NCI-H2107 treated with DMSO at 0.1 percent for 48 hours (cell line): ENCODE results near the gene SIAE.
A peak's percentile ranks its signal among the peaks of the same experiment; 100 is the strongest.
"Not testable (repeated sequence)": the region's sequence is repeated elsewhere in the genome, so short reads cannot be mapped to it uniquely, and the experiment has no call there.

Experiments
- DNase-seq: peaks from one replicate; lab custom pipeline; 2025; ENCODE audit not compliant: unreplicated experiment; lab: John Stamatoyannopoulos, UW

The SIAE gene

GRCh38 chr11:124625504-124626168 is 47.9 kb downstream of the SIAE start:
- DNase-seq, result no peak

GRCh38 chr11:124623861-124624525 is 49.5 kb downstream of the SIAE start:
- no peak for DNase-seq

GRCh38 chr11:124622531-124623451 is 50.7 kb downstream of the SIAE start, which contains the start of gene TBRG1:
TSS of gene TBRG1 (plus strand) at chr11:124622864. CDS start at chr11:124623084, 220 bp downstream.
- peak; percentile 19 for DNase-seq

DNA sequence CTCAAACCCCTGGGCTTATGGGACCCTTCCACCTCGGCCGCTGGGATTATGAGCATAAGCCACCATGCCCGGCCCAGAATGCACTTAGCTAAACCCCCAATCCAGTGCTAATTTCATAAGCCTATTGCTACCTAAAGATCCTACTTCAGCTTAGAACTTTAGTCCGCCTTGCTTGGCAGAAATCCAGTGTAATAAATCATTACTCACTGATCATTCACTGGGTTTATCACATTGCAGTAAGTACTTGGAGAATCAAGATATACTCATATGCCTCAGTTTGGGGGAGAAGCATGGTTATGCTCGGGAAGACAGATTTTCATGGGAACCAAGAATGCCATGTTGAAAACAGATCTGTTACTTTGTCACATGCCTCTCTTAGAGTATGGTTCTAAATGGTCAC is 54.7 kb downstream of the SIAE start:
- DNase-seq, result no peak

GRCh38 chr11:124612567-124613246 is 60.8 kb downstream of the SIAE start:
- no peak for DNase-seq

- DNase-seq, result no peak
These were observed 61.5 kb downstream of the SIAE start for GRCh38 chr11:124612045-124612444.

DNA sequence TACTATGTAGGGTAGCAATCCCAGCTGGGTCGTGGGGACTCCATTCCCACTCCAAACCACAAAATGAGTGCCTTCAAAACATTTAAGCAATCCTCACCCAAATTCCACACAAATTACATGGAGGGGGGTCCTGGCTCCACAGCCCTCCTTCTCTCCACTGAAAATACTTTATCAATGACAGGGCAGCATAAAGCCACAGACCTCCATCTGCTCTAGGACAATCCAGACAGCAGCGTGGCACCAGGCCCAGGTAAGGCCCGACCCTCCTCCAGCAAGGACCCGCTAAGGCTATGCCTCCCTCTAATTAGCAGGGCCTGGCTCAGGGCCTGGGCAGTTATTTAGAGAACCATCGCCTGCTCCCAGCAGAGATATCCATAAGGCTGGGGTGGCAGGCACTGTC is 62.5 kb downstream of the SIAE start, which contains the start of gene PANX3:
Gene PANX3 (plus strand): TSS at position 365 of the 400 bp plus-strand sequence. CDS start 129 bp downstream, outside the sequence.
- DNase-seq, result no peak

- no peak for DNase-seq
These were observed 63.2 kb downstream of the SIAE start for GRCh38 chr11:124610295-124610694.

GRCh38 chr11:124608147-124608546 is 65.4 kb downstream of the SIAE start:
- no peak for DNase-seq

DNA sequence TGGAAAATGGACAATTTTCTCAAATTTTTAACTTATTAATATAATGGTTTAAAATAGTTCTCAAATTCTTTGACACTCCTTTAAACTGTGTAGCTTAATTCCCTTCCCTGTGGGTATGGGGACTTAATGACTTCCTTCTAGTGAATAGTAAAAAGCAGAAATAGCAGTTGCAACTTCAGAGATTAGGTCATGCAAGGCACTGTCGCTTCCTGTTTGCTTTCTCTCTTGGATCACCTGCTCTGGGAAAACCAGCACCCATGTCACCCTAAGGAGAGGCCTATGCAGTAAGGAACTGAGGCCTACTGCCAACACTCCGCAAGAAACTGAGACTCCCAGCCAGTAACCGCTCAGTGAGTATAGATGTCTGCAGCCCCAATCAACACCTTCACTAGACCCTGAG is 67.8 kb downstream of the SIAE start:
- no peak for DNase-seq

DNA sequence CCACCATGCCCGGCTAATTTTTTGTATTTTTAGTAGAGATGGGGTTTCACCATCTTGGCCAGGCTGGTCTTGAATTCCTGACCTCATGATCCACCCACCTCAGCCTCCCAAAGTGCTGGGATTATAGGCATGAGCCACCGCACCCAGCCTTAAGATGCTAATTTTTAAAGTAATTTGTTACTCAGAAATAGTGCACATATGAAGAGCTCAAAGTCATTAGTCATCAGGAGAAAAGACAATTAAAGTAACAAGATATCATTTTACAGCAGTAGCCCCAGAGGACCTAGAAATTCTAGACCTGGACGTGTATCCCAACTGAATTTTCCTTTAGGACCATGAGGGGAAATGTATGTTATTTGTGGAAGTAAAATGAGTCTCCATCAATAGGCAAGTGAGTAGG is 70.8 kb downstream of the SIAE start:
- DNase-seq, result not testable (repeated sequence)

DNA sequence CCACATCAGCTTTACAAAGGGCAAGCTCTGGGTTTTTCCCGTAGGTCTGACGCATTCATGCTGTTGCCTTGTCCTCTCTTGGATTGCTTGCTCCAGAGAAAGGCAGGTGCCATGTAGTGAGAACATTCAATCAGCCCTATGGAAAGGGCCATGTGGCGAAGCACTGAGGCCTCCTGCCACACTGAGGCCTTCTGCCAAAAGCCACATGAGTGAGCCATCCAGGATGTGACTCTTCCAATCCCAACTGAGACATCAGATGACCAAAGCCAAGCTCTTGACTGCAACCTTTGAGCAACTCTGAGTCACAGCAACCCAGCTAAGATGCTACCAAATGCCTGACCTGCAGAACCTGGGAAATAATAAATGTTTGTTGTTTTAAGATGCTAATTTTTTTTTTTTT is 71.3 kb downstream of the SIAE start:
- no peak for DNase-seq

DNA sequence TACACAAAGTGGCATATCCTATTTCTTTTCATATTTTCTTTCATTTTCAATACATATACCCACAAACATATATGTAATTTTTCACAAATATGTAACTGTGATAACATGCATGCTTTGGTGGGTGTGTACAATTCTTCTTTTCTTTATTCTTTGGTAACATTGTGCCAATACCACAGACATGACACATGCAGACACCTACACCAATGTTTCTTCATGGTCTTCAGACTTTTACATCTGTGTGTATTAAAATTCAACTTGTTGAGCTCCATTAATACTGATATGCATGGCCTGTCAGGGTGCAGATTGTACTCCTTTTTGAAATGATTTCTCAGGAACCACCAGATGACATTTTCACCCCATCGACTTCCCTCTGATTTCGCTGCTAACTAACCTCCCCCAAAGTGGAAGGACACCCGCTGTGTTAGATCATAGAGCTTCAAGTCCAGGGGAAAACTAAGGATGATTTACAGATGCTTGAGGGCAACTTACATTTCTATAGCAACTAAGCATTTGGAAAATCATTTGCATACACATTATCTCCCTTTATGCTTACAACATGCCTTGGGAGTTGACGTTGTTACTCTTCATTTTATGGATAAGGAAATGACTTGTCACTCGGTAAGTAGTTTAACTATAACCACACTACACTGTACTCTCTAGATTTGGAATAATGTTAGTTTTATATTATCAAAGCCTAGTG is 72.8 kb downstream of the SIAE start:
- no peak for DNase-seq

GRCh38 chr11:124597626-124598025 is 75.9 kb downstream of the SIAE start:
- DNase-seq, result no peak

DNA sequence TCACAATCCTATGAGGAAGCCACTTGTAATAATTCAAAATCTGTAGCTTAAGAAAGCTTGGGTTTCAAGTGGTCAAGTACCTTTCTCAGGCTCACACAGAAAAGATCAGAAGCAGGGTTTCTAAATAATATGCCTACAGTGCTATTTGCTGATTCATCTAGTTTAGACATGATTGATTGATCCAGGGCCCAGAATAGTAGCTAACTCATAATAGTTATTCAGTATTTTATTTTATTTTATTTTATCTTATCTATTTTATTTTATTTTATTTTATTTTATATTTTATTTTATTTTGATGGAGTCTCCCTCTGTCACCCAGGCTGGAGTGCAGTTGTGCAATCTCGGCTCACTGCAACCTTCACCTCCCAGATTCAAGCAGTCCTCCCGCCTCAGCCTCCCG is 78.2 kb downstream of the SIAE start:
- DNase-seq, result no peak

- DNase-seq, result no peak
These were observed 80.9 kb downstream of the SIAE start for GRCh38 chr11:124592627-124593026.

DNA sequence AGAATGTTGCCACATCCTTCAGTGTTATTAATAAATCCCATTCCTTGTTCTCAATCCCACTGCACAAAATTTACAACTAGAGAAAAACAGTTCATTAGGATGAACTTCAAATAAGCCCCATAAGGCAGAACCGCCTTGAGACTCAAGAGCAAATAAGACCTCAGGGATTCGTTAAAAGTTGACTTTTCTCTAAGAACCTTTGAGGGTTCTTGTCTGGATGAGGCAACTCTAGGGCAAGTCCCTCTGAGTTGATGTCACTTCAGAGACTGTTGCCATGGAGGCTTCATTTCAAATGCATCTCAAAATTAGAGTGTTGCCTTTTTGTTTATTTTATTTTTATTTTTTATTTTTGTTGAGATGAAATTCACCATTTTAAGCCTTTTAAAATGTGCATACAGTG is 82.1 kb downstream of the SIAE start:
- no peak for DNase-seq

GRCh38 chr11:124586238-124586860 is 87.2 kb downstream of the SIAE start:
- DNase-seq, result peak; percentile 0

- no peak for DNase-seq
These were observed 88.7 kb downstream of the SIAE start for GRCh38 chr11:124584681-124585372.
